ENCODE data around the gene POLR2A. TPM values are rescaled to one million over a fixed set of nuclear protein-coding genes. Genes with fewer than 3 reads are reported as not detected.

The POLR2A gene
- total and polyA plus RNA-seq, 2 of the 13 experiments (the other 11 are each of a cell fraction or from before 2014, with no cell fraction given), result 17.8 to 18.3 TPM

DNA sequence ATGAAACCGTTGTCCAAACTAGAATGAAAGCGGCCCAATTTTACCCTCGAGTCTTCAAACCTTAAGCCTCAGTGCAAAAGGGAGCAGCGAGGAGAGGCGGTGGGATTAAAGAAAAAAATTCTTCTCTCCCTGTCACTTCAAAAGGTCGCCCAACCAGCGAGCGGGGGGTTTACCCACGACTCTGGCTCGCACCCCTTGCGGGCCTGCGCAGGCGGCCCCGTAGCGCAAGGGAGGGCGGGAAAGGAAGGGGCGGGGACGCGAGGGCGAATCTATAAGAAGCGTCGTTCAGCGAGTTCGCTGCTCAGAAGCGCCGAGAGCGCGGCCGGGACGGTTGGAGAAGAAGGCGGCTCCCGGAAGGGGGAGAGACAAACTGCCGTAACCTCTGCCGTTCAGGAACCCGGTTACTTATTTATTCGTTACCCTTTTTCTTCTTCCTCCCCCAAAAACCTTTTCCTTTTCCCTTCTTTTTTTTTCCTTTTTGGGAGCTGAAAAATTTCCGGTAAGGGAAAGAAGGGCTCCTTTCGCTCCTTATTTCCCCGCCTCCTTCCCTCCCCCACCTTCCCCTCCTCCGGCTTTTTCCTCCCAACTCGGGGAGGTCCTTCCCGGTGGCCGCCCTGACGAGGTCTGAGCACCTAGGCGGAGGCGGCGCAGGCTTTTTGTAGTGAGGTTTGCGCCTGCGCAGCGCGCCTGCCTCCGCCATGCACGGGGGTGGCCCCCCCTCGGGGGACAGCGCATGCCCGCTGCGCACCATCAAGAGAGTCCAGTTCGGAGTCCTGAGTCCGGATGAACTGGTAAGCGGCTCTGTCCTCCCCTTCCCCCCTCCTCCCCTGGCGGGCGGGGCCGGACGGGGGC, at the start of gene POLR2A (continued):
- TF ChIP-seq ZBTB33 (CRISPR knock-in tag; IDR thresholded peaks at IDR 0.05), result peak; percentile 32; the same call in 1 of the 2 replicates
- TF ChIP-seq CC2D1A (CRISPR knock-in tag; IDR thresholded peaks at IDR 0.05), result peak; percentile 53; the same call in 1 of the 2 replicates
- TF ChIP-seq SOX6 (IDR thresholded peaks at IDR 0.05), result no peak
- TF ChIP-seq SOX6 (CRISPR knock-in tag; IDR thresholded peaks at IDR 0.05), result peak; percentile 62; the same call in 1 of the 2 replicates
- peak; percentile 79; the same call in 1 of the 2 replicates for TF ChIP-seq ZNF101 (CRISPR knock-in tag; IDR thresholded peaks at IDR 0.05; ENCODE audit: borderline replicate concordance, low read depth)
- no peak for TF ChIP-seq KAT2B (IDR thresholded peaks at IDR 0.05; ENCODE audit: borderline replicate concordance, low read depth, low read length)
- no peak for TF ChIP-seq ATRX (CRISPR knock-in tag; IDR thresholded peaks at IDR 0.05; ENCODE audit: borderline replicate concordance)
- TF ChIP-seq HOXA3 (CRISPR knock-in tag; IDR thresholded peaks at IDR 0.05), result peak; percentile 94
- TF ChIP-seq ZMYM4 (CRISPR knock-in tag; IDR thresholded peaks at IDR 0.05), result peak; percentile 54; the same call in 1 of the 2 replicates
- TF ChIP-seq, protein P1, sequence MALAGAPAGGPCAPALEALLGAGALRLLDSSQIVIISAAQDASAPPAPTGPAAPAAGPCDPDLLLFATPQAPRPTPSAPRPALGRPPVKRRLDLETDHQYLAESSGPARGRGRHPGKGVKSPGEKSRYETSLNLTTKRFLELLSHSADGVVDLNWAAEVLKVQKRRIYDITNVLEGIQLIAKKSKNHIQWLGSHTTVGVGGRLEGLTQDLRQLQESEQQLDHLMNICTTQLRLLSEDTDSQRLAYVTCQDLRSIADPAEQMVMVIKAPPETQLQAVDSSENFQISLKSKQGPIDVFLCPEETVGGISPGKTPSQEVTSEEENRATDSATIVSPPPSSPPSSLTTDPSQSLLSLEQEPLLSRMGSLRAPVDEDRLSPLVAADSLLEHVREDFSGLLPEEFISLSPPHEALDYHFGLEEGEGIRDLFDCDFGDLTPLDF (CRISPR knock-in tag; IDR thresholded peaks at IDR 0.05), result peak; percentile 95
- TF ChIP-seq, protein P2, sequence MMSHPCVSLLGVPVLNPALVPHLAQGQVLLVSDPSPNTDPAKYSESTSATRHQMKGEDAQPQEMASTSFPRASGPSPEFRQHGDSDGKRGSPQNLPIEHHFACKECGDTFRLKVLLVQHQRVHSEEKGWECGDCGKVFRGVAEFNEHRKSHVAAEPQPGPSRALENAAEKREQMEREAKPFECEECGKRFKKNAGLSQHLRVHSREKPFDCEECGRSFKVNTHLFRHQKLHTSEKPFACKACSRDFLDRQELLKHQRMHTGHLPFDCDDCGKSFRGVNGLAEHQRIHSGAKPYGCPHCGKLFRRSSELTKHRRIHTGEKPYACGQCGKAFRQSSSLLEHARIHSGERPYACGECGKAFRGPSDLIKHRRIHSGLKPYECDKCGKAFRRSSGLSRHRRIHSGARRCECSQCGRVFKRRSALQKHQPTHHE (CRISPR knock-in tag; IDR thresholded peaks at IDR 0.05; ENCODE audit: borderline replicate concordance), result no peak
- peak; percentile 50 for TF ChIP-seq MED8 (CRISPR knock-in tag; IDR thresholded peaks at IDR 0.05; ENCODE audit: insufficient replicate concordance)
- peak; percentile 93 for TF ChIP-seq MEIS2 (CRISPR knock-in tag; IDR thresholded peaks at IDR 0.05)
- no peak for TF ChIP-seq ZNF260 (CRISPR knock-in tag; IDR thresholded peaks at IDR 0.05; ENCODE audit: borderline replicate concordance, low read depth)
- peak; percentile 92 for TF ChIP-seq KDM3A (CRISPR knock-in tag; IDR thresholded peaks at IDR 0.05; ENCODE audit: low read depth)
- TF ChIP-seq KDM1A (CRISPR knock-in tag; IDR thresholded peaks at IDR 0.05), result no peak
- no peak; the same call in 1 of the 2 replicates for TF ChIP-seq ZNF33A (CRISPR knock-in tag; IDR thresholded peaks at IDR 0.05; ENCODE audit: borderline replicate concordance)
- peak; percentile 45; the same call in 1 of the 2 replicates for TF ChIP-seq NR2C2 (CRISPR knock-in tag; IDR thresholded peaks at IDR 0.05; ENCODE audit: borderline replicate concordance)
- 0 out of 2 replicates have a peak, but pooled peaks have one; percentile 28 for TF ChIP-seq ZNF589 (CRISPR knock-in tag; conservative IDR thresholded peaks at IDR 0.05)
- TF ChIP-seq RBAK (CRISPR knock-in tag; IDR thresholded peaks at IDR 0.05), result no peak
- no peak for TF ChIP-seq SCMH1 (CRISPR knock-in tag; IDR thresholded peaks at IDR 0.05; ENCODE audit: borderline replicate concordance)
- TF ChIP-seq GLI4 (CRISPR knock-in tag; IDR thresholded peaks at IDR 0.05; ENCODE audit: borderline replicate concordance), result no peak
- peak; percentile 97 for TF ChIP-seq GATA4 (IDR thresholded peaks at IDR 0.05; ENCODE audit: borderline replicate concordance, low read depth)

All from HepG2 (cell line).